Activated CD4-positive, alpha-beta T cell treated with anti-CD3 and anti-CD28 coated beads, Interleukin-2, amount 50 U/mL, for 1 hour (primary cell): ENCODE data around the gene POMT2.

Experiments used
- DNase-seq: peaks from one replicate; pipeline ENCODE4 v3.0.0-alpha.2; 2020

Gene POMT2

GRCh38 chr14:77236814-77237213 is 83.9 kb downstream of the POMT2 start:
- no peak for DNase-seq

GRCh38 chr14:77231721-77232120 is 89.0 kb downstream of the POMT2 start:
- no peak for DNase-seq

GRCh38 chr14:77230914-77231313 is 89.8 kb downstream of the POMT2 start:
- DNase-seq = no peak

GRCh38 chr14:77228056-77228455 is 92.6 kb downstream of the POMT2 start:
- DNase-seq = no peak

- DNase-seq = no peak
These were observed 94.7 kb downstream of the POMT2 start for GRCh38 chr14:77225892-77226557.

GRCh38 chr14:77225254-77225653 is 95.4 kb downstream of the POMT2 start:
- DNase-seq = no peak
